ENCODE data around the gene PRCD.
"Not testable (repeated sequence)": the region's sequence is repeated elsewhere in the genome, so short reads cannot be mapped to it uniquely, and the experiment has no call there.

The PRCD gene

DNA sequence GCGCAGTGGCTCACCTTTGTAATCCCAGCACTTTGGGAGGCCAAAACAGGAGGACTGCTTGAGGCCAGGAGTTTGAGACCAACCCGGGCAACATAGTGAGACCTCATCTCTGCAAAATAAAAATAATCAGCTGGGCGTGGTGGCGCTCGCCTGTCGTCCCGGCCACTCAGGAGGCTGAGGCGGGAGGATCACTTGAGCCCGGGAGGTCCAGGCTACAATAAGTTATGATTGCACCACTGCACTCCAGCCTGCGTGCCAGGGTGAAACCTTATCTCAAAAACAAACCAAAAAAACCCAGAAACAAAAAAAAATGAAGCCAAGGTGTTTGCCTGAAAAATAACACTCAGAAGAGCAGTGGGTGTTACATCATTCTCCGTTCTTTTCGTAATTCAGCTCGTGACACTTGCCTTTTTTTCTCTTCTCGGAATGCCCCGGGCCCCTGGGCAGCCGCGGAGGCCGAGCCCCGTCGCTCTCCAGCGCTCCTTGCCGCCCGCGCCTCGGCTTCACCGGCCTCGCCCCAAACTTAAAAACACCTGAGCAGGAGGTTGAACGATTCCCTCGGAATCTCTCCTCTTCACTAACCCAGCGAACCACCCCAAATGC lies 17.0 kb downstream of the PRCD start:
- DNase-seq (ENCODE audit: low read depth) = no peak
- peak overlapping the region; percentile 66 for H3K4me3 ChIP-seq (ENCODE audit: low read depth, low read length)
- TF ChIP-seq, protein P1, sequence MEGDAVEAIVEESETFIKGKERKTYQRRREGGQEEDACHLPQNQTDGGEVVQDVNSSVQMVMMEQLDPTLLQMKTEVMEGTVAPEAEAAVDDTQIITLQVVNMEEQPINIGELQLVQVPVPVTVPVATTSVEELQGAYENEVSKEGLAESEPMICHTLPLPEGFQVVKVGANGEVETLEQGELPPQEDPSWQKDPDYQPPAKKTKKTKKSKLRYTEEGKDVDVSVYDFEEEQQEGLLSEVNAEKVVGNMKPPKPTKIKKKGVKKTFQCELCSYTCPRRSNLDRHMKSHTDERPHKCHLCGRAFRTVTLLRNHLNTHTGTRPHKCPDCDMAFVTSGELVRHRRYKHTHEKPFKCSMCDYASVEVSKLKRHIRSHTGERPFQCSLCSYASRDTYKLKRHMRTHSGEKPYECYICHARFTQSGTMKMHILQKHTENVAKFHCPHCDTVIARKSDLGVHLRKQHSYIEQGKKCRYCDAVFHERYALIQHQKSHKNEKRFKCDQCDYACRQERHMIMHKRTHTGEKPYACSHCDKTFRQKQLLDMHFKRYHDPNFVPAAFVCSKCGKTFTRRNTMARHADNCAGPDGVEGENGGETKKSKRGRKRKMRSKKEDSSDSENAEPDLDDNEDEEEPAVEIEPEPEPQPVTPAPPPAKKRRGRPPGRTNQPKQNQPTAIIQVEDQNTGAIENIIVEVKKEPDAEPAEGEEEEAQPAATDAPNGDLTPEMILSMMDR (IDR thresholded peaks at IDR 0.05; ENCODE audit: control insufficient read depth, extremely low read depth, insufficient read depth) = no peak

DNA sequence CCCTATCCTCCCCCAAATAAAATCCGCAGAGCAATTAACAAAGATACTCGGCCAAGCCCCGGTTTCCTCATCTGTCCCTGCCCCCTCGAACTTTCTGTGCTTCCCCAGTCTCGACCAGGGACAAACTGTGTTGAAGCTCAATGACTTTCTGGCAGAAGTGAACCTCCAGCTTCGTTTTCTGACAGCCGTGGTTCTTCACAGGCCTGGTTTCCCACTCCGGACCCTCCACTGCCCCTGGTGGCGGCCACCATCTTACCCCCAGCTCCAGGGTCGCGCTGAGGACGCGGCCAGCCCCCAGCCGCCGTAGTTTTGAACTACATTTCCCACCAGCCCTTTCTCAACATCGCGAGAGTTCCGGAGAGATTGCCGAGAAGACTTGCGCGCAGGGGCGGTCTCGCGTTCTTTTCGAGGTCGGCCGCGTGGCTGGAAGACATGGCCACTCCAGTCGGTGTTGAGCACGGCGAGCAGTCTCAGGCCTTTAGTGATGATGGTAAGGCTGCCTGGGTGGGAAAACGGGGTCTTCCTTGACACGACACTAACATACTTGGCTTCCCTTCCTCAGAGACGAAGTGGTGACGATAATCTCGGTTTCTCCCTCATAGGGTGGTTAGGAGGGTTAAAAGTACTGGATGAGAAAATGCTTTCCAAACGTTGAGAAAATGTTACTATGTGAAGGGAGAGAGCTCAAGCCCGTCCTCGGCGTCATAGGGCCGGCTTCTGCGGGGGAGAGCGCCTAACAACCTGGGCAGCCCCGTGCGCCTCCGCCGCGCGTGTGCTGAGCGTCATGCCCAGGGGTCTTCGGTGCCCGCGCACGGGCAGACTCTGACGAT lies 17.7 kb downstream of the PRCD start:
- TF ChIP-seq, protein P1 (IDR thresholded peaks at IDR 0.05; ENCODE audit: control insufficient read depth, extremely low read depth, insufficient read depth) = peak; percentile 27; the same call in 1 of the 2 replicates
- H3K4me3 ChIP-seq (ENCODE audit: low read depth, low read length) = peak overlapping the region; percentile 66
- DNase-seq (ENCODE audit: low read depth) = peak; percentile 81

DNA sequence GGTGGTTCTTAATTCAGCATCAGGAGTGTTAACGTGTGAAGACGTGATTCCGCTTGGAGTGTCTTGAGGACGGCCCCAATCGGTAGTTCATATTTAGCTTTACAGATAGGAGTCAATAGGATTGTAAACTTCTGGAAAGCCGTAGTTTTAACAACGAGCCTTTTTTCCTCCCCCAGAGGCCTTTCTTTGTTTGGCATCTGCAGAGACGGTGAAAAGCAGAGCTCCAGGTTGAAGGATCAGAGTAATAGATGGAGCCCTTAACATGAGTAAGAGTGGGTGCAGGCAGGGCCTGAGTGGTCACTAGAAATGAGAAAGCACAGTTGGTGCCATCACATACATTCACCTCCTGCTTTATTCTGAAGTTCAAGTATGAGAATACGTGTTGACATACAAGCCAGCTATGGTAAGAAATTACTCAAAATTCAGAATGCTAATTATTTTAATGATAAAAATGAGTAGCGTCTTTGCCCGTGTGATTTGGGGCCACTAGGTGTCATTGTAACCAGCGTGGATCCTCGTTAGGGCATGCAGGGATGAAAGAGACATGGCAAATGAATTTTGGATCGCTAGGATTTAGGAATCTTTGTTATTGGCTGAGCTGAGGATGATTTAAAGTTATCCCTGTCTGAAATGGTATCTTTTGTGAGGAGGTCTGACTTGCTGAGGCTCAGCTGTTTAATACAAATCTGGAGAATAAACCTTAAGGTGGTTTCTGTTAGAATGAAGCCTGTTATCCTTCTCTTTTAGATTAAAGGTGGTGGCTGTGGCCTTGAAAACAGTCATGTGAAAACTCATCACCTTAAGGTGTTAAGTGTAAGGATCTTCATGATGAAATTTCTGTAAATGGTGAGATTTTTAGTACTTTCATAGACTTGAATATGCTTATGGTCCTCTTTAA lies 18.6 kb downstream of the PRCD start:
- DNase-seq (ENCODE audit: low read depth) = no peak
- TF ChIP-seq, protein P1 (IDR thresholded peaks at IDR 0.05; ENCODE audit: control insufficient read depth, extremely low read depth, insufficient read depth) = peak; percentile 66
- H3K4me3 ChIP-seq (ENCODE audit: low read depth, low read length) = peak overlapping the region; percentile 66

DNA sequence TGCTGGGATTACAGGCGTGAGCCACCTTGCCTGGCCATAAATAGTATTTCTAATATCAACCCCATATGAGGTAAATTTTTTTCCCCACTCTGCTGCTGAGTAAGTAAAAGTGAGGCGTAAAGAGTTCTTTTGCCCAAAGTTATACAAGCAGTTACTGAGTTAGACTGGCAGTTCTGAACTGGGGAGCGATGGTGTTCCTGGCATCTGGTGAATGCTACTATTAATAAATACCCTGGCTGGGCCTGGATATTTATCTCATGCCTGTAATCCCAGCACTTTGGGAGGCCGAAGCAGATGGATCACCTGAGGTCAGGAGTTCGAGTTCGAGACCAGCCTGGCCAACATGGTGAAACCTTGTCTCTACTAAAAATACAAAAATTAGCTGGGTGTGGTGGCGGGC lies 19.6 kb downstream of the PRCD start:
- H3K4me3 ChIP-seq (ENCODE audit: low read depth, low read length) = peak overlapping the region; percentile 66; the same call in 1 of the 2 replicates
- DNase-seq (ENCODE audit: low read depth) = not testable (repeated sequence)

DNA sequence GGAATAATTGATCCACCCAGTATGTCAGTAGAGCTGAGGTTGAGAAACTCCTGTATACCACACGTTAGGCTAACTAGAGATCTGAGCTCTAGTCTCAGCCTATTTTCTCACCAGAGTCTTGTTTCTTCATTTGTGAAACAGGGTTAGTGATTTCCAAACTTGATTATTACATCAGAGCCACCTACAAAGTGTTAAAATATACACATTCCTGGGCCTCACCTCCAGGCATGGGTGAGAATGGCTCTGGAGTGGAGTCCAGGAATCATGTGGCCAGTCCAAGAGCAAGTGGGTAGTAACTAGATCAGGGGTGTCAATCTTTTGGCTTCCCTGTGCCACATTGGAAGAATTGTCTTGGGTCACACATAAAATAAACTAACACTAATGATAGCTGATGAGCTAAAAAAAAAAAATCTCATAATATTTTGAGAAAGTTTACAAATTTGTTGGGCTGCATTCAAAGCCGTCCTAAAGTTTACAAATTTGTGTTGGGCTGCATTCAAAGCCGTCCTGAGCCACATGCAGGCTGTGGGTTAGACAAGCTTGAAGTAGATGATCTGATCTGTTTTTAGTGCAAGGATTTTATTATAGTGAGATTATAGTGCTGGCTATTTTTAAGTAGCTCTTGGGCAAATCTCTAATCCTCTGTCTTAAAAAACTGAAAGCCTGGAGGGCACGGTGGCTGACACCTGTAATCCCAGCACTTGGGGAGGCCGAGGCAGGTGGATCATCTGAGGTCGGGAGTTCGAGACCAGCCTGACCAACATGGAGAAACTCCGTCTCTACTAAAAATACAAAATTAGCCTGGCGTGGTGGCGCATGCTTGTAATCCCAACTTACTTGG lies 20.4 kb downstream of the PRCD start:
- H3K4me3 ChIP-seq (ENCODE audit: low read depth, low read length) = no peak overlapping the region
- TF ChIP-seq, protein P1 (IDR thresholded peaks at IDR 0.05; ENCODE audit: control insufficient read depth, extremely low read depth, insufficient read depth) = no peak
- no peak for DNase-seq (ENCODE audit: low read depth)

DNA sequence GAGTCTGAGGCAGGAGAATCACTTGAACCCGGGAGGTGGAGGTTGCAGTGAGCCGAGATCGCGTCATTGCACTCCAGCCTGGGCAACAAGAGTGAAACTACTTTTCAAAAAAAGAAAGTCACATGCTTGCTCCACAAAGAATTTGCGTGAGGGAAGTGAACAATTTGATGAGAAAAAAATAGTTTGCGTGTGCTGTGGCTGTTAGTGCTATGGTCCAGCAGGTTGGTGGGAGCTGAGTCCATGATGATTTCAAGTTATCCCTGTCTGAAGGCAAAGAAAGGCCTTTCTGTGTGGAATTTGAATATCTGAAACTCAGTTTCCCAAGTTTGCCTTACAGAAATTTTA lies 21.0 kb downstream of the PRCD start:
- H3K4me3 ChIP-seq (ENCODE audit: low read depth, low read length) = no peak overlapping the region
- no peak for DNase-seq (ENCODE audit: low read depth)
- TF ChIP-seq, protein P1 (IDR thresholded peaks at IDR 0.05; ENCODE audit: control insufficient read depth, extremely low read depth, insufficient read depth) = no peak

Measured in LNCaP clone FGC (cell line).